ENCODE measurements around the gene HS2ST1.

Gene HS2ST1

GRCh38 chr1:87141556-87141955 lies 227.1 kb downstream of the HS2ST1 start:
- no peak for TF ChIP-seq CTCF (IDR thresholded peaks at IDR 0.05; ENCODE audit: unreplicated experiment in 3 of 3)
- Mint-ChIP-seq H3K9me3 (peaks cover 4% of the 10 kb centered on the region), H3K36me3 (ENCODE audit: low read depth) (no peaks in the 10 kb centered on the region), H3K4me1 (peaks cover 4% of the 10 kb centered on the region), H3K4me3 (no peak overlapping the region), H3K27me3 (ENCODE audit: low read depth) (peaks cover 17% of the 10 kb centered on the region), H3K27ac (no peak overlapping the region)

DNA sequence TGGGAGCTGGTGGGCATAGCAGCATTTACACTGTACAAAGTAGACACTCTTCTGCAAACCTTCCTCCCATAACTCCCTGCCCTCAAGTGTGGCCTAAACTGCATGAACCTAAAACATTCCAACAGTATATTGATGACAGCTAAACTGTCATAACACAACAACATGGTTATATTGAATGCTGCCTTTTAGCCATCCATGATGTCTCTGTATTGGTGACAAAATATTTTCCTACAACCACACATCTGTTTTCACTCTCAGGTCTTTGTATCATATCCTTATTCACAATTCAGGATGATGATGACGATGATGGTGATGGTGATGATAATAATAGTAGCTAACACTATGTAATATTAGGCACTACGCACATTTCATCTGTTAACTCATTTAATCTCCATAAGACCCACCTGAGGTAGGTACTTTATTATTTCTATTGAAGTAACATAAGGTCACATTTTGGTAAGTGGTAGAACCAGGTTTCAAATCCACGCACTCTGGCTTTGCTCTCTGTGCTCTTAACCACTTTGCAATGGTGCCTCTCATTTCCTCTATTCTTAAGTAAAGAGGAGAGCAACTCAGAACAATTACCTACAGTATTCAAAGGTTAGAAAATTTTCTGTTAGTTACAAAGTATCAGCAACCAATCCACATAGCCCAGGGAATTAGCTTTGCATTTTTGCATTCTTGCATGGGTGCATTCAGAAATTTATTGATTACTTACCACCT lies 229.1 kb downstream of the HS2ST1 start:
- no peak overlapping the region for H3K4me3 Mint-ChIP-seq
- H3K27me3 Mint-ChIP-seq (ENCODE audit: low read depth): peaks cover 21% of the 10 kb centered on the region
- no peaks in the 10 kb centered on the region for H3K36me3 Mint-ChIP-seq (ENCODE audit: low read depth)
- no peak overlapping the region for H3K27ac Mint-ChIP-seq
- TF ChIP-seq CTCF (IDR thresholded peaks at IDR 0.05; ENCODE audit: unreplicated experiment in 3 of 3): no peak
- peaks cover 6% of the 10 kb centered on the region for H3K9me3 Mint-ChIP-seq
- H3K4me1 Mint-ChIP-seq: no peaks in the 10 kb centered on the region

GRCh38 chr1:87144316-87144895 lies 230.0 kb downstream of the HS2ST1 start:
- Mint-ChIP-seq H3K27me3 (ENCODE audit: low read depth) (peaks cover 28% of the 10 kb centered on the region), H3K4me3 (no peak overlapping the region), H3K4me1 (peaks cover 8% of the 10 kb centered on the region), H3K36me3 (ENCODE audit: low read depth) (no peaks in the 10 kb centered on the region), H3K9me3 (peaks cover 6% of the 10 kb centered on the region), H3K27ac (no peak overlapping the region)
- no peak for TF ChIP-seq CTCF (IDR thresholded peaks at IDR 0.05; ENCODE audit: unreplicated experiment in 3 of 3)

DNA sequence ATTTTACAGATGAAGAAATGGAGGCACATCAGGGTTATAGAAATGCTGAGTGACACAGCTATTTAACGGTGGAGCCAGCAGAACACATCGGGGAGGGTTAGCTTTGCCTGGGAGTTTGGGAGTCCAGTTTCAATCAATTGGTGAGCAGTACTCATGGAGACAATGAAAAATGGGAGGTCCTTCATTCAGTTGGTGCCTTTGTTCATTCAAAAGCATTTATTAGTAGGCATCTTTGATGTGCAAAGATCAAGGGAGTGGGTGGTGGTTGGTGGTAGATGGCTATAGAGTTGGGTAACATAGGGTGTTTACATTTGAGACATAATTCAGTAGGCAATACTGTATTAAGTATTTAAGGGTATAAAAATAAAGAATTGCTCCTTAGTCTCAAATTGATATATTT lies 230.5 kb downstream of the HS2ST1 start:
- Mint-ChIP-seq H3K4me1 (peaks cover 12% of the 10 kb centered on the region), H3K27ac (no peak overlapping the region), H3K4me3 (no peak overlapping the region), H3K27me3 (ENCODE audit: low read depth) (peaks cover 27% of the 10 kb centered on the region), H3K9me3 (peaks cover 6% of the 10 kb centered on the region), H3K36me3 (ENCODE audit: low read depth) (no peaks in the 10 kb centered on the region)
- no peak for TF ChIP-seq CTCF (IDR thresholded peaks at IDR 0.05; ENCODE audit: unreplicated experiment in 3 of 3)

- H3K27me3 Mint-ChIP-seq (ENCODE audit: low read depth): peaks cover 22% of the 10 kb centered on the region
- peaks cover 26% of the 10 kb centered on the region for H3K4me1 Mint-ChIP-seq
- no peak overlapping the region for H3K4me3 Mint-ChIP-seq
- peaks cover 6% of the 10 kb centered on the region for H3K9me3 Mint-ChIP-seq
- no peak overlapping the region for H3K27ac Mint-ChIP-seq
- no peaks in the 10 kb centered on the region for H3K36me3 Mint-ChIP-seq (ENCODE audit: low read depth)
- no peak for TF ChIP-seq CTCF (IDR thresholded peaks at IDR 0.05; ENCODE audit: unreplicated experiment in 3 of 3)
Observed at GRCh38 chr1:87146538-87146937, 232.1 kb downstream of the HS2ST1 start.

DNA sequence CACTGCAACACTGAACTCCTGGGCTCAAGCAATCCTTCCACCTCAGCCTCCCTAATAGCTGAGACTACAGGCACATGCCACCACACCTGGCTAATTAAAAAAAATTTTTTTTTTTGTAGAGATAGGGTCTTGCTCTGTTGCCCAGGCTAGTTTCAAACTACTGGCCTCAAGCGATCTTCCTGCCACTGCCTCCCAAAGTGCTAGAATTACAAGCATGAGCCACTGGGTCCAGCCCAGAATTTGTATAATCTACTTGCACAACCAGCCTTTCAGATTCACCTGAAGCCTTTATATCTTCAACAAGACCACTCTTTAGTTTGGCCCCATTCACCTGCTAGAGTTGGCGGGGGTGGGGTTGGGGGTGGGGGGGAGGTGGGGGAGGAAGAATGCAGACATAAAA lies 232.6 kb downstream of the HS2ST1 start:
- Mint-ChIP-seq H3K36me3 (ENCODE audit: low read depth) (no peaks in the 10 kb centered on the region), H3K27me3 (ENCODE audit: low read depth) (peaks cover 19% of the 10 kb centered on the region), H3K9me3 (peaks cover 6% of the 10 kb centered on the region), H3K27ac (no peak overlapping the region), H3K4me3 (no peak overlapping the region), H3K4me1 (peaks cover 31% of the 10 kb centered on the region)
- no peak for TF ChIP-seq CTCF (IDR thresholded peaks at IDR 0.05; ENCODE audit: unreplicated experiment in 3 of 3)
